Muscle layer of colon (tissue), 2 donors: ENCODE data around the gene WIZ.

ENCODE experiments used
- H3K27ac ChIP-seq: one replicate; pipeline ENCODE4 v1.7.0; 2013; ENCODE audit warnings: low read depth, mild to moderate bottlenecking, low read length, moderate library complexity
- H3K27me3 ChIP-seq, 2 donors: one replicate each; pipeline ENCODE4 v1.7.0; 2013; ENCODE audit warnings: low read length in 2 of 2, mild to moderate bottlenecking in 2 of 2; ENCODE audit not compliant: insufficient read depth in 2 of 2, control insufficient read depth in 1 of 2
- H3K36me3 ChIP-seq: one replicate; pipeline ENCODE4 v1.7.0; 2013; ENCODE audit warnings: mild to moderate bottlenecking, low read length; ENCODE audit not compliant: insufficient read depth
- H3K4me1 ChIP-seq: one replicate; pipeline ENCODE4 v1.7.0; 2013; ENCODE audit warnings: mild to moderate bottlenecking, low read length; ENCODE audit not compliant: insufficient read depth
- H3K4me3 ChIP-seq, 2 donors: one replicate each; pipeline ENCODE4 v1.7.0; 2013; ENCODE audit warnings: low read length in 2 of 2, low read depth in 1 of 2, mild to moderate bottlenecking in 1 of 2, moderate library complexity in 1 of 2
- H3K9ac ChIP-seq: one replicate; pipeline ENCODE4 v1.7.0; 2013; ENCODE audit warnings: low read length
- H3K9me3 ChIP-seq: one replicate; pipeline ENCODE4 v1.7.0; 2013; ENCODE audit warnings: mild to moderate bottlenecking, low read length
- donor health status: abdominal sarcoma.
- donor health status: Adenocarcinoma of cecum.

Gene WIZ

DNA sequence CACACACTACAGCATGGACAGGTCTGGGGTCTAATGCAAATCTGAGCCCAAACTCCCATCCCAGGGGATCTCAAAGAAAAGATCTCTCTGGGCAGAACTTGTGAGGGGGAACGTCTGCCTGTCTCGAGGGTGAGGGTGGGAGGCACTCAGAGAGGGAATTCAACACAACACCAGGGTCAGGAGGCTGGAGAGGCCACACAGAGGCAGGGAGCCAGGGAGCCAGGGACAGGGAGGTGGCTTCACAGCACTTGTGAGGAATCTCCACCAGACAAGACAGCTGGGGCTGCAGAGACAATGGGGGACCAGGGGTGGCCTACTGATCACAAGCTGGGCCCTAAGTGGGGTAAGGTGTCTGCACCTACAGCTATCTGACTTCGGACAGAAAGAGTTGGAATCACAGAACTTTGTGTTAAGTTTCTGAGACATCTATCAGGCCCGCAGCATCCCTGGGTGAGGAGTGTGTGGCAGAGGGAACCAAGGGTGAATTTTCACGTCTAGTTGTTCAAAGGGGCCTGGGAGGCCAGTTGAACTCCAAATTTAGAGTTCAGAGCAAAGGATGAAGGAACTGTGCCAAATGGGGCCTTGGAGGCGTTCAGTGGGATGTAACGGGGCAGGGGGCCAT, 18.2 kb downstream of the WIZ start:
- Histone ChIP-seq H3K27ac (peak overlapping the region; percentile 66), H3K27me3 (no peaks in the 10 kb centered on the region), H3K36me3 (peaks cover 5% of the 10 kb centered on the region), H3K4me1 (peaks cover 23% of the 10 kb centered on the region), H3K4me3 (peak overlapping the region; percentile 80 to 81), H3K9ac (peak overlapping the region; percentile 46), H3K9me3 (no peaks in the 10 kb centered on the region)

DNA sequence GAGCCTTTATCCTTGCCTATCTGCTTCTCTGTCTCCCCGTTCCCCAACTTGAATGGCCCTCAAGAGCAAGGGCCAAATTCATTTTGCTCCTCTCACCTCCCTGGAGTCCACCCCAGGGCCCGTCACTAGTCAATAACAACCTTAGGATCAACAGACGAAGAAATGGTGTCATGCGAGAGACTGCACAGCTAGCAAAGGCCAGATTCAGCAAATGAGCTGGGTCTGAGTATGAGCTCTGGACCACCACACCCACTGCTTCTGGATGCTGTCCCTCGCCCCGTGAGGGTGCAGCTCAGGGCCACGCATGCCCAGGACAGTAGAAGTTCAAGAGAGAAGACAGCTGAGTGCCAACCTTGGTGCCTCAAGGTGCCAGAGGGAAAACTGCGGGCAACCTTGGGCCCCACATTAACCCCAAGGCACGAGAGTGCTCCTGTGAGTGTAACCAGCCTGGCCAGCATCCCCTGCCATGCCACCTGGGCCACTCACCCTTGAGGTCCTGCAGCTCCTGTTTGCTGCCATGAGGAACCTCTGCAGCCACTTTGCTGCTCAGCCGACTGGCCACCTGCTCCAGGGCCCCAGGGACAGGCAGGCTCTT, 19.1 kb downstream of the WIZ start:
- Histone ChIP-seq H3K27ac (no peak overlapping the region), H3K9ac (no peak overlapping the region), H3K27me3 (no peaks in the 10 kb centered on the region), H3K4me1 (peaks cover 23% of the 10 kb centered on the region), H3K36me3 (peaks cover 11% of the 10 kb centered on the region), H3K9me3 (no peaks in the 10 kb centered on the region), H3K4me3 (peak overlapping the region in 1 of 2 donors; percentile 80)

- H3K4me1 ChIP-seq = peaks cover 23% of the 10 kb centered on the region
- peaks cover 17% of the 10 kb centered on the region for H3K36me3 ChIP-seq
- H3K27me3 ChIP-seq = no peaks in the 10 kb centered on the region
- no peak overlapping the region for H3K9ac ChIP-seq
- no peak overlapping the region for H3K4me3 ChIP-seq
- no peaks in the 10 kb centered on the region for H3K9me3 ChIP-seq
- H3K27ac ChIP-seq = no peak overlapping the region
These were observed 19.8 kb downstream of the WIZ start for GRCh38 chr19:15429825-15430467.

DNA sequence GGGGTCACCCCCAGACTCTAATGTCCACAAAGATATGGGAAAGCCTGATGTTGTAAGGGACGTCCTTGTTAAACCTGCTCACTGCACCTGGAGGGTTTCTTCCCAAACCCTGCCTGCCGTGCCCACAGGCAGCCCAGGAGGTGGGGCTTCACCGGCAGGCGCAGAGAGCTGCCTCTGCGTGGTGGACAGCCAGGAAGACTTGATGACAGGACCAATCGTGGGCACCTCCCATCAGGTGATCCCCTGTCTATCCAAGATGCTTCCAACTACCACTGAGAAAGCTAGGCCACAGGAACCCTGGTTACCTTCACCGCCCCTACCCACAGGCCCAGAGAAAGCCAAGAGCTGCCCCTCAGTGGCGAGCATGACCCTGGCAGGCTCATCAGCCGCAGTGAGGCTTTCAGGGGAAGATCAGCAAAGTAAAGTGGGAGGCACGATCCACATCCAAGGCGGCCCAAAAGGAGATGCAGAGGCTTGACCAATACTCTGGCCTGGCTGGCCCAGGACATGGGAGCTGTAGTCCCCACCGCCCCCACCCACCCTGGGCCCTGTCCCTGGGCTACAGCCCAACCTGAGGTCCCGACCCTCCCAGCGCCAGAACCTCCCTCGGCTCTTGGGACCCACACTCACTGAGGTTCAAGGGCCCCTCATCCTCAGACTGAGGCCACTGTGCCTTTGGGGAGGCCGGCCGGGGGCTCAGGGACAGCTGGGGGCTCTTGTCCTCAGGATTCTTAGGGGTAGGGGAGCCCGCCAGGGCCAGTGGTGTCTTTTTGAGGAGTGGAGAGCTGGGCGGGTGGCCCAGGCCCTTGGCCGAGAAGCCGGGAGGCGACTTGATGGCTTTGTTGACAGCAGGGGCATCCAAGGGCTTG, 20.6 kb downstream of the WIZ start:
- Histone ChIP-seq H3K9ac (no peak overlapping the region), H3K36me3 (peaks cover 19% of the 10 kb centered on the region), H3K27ac (no peak overlapping the region), H3K4me3 (no peak overlapping the region), H3K4me1 (peaks cover 23% of the 10 kb centered on the region), H3K9me3 (no peaks in the 10 kb centered on the region), H3K27me3 (no peaks in the 10 kb centered on the region)

GRCh38 chr19:15427991-15428471, 21.7 kb downstream of the WIZ start:
- H3K27ac ChIP-seq = no peak overlapping the region
- H3K36me3 ChIP-seq = peaks cover 29% of the 10 kb centered on the region
- H3K9me3 ChIP-seq = no peaks in the 10 kb centered on the region
- H3K4me3 ChIP-seq = no peak overlapping the region
- no peak overlapping the region for H3K9ac ChIP-seq
- peaks cover 18% of the 10 kb centered on the region for H3K4me1 ChIP-seq
- H3K27me3 ChIP-seq = no peaks in the 10 kb centered on the region

- Histone ChIP-seq H3K27me3 (no peaks in the 10 kb centered on the region), H3K4me1 (peaks cover 18% of the 10 kb centered on the region), H3K36me3 (peaks cover 36% of the 10 kb centered on the region)
These were observed 22.4 kb downstream of the WIZ start for GRCh38 chr19:15427350-15427700.

GRCh38 chr19:15426485-15427349, 23.0 kb downstream of the WIZ start:
- peaks cover 16% of the 10 kb centered on the region for H3K4me1 ChIP-seq
- H3K27me3 ChIP-seq = no peaks in the 10 kb centered on the region
- H3K9ac ChIP-seq = no peak overlapping the region
- H3K36me3 ChIP-seq = peaks cover 37% of the 10 kb centered on the region
- H3K27ac ChIP-seq = no peak overlapping the region
- no peaks in the 10 kb centered on the region for H3K9me3 ChIP-seq
- no peak overlapping the region for H3K4me3 ChIP-seq

More at GRCh38 chr19:15427350-15427700, 22.4 kb downstream of the WIZ start:
- Histone ChIP-seq H3K9me3 (no peaks in the 10 kb centered on the region), H3K4me3 (no peak overlapping the region), H3K9ac (no peak overlapping the region), H3K27ac (no peak overlapping the region)

GRCh38 chr19:15425321-15425950, 24.3 kb downstream of the WIZ start:
- no peak overlapping the region for H3K4me3 ChIP-seq
- H3K36me3 ChIP-seq = peaks cover 37% of the 10 kb centered on the region
- H3K4me1 ChIP-seq = peaks cover 3% of the 10 kb centered on the region
- no peaks in the 10 kb centered on the region for H3K27me3 ChIP-seq
- H3K9me3 ChIP-seq = no peaks in the 10 kb centered on the region
- no peak overlapping the region for H3K27ac ChIP-seq
- no peak overlapping the region for H3K9ac ChIP-seq

GRCh38 chr19:15424692-15425272, 25.0 kb downstream of the WIZ start:
- Histone ChIP-seq H3K36me3 (peaks cover 37% of the 10 kb centered on the region), H3K9me3 (no peaks in the 10 kb centered on the region), H3K9ac (no peak overlapping the region), H3K27ac (no peak overlapping the region), H3K4me3 (no peak overlapping the region), H3K4me1 (peaks cover 1% of the 10 kb centered on the region), H3K27me3 (no peaks in the 10 kb centered on the region)

DNA sequence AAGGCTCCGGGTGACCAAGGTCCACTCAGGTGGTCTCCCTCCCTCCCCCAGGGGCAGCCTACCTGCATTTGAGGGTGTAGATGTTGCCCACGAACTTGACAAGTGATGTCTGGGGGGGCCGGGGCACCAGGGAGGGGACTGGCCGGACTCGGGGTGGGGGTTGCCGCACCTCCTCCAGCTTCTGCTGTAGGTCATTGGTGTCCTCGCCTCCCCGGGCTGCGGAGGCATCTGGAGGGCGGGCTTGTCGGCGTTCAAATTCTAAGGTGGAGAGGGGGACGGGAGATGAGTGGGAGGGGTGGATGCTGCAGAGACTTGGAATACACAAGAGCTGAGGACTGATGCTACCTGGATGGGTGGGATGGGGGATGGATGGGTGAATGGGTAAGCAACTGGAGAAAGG, 25.6 kb downstream of the WIZ start:
- peaks cover 5% of the 10 kb centered on the region for H3K4me1 ChIP-seq
- H3K36me3 ChIP-seq = peaks cover 37% of the 10 kb centered on the region
- H3K27me3 ChIP-seq = no peaks in the 10 kb centered on the region
- no peak overlapping the region for H3K27ac ChIP-seq
- H3K9me3 ChIP-seq = no peaks in the 10 kb centered on the region
- no peak overlapping the region for H3K9ac ChIP-seq
- H3K4me3 ChIP-seq = no peak overlapping the region
